HepG2 (cell line): Measurements from ENCODE around the gene ACOT8. TPM values are rescaled to one million over a fixed set of nuclear protein-coding genes. Genes with fewer than 3 reads are reported as not detected.
A peak's percentile ranks its signal among the peaks of the same experiment; 100 is the strongest.

ENCODE experiments used
- ELF4 ChIP-seq: sonication (generic); formaldehyde crosslinking; IDR thresholded peaks from 2 replicates; pipeline ENCODE4 v1.5.0; 2020; ENCODE audit warnings: missing genetic modification reagents, mild to moderate bottlenecking, moderate library complexity, borderline replicate concordance
- EP300 ChIP-seq, 3 experiments: sonication (generic) in 1 of 3; formaldehyde crosslinking in 1 of 3; IDR thresholded peaks; 2 replicates each; pipeline versions ENCODE4 v1.5.1 to v1.6.1; 2011 to 2020; ENCODE audit warnings: low read depth in 2 of 3, low read length in 2 of 3, borderline replicate concordance in 1 of 3, improper control_type of control experiment in 1 of 3, mild to moderate bottlenecking in 1 of 3, missing genetic modification reagents in 1 of 3, moderate library complexity in 1 of 3
- HNRNPLL ChIP-seq: fragments of 200-400 bp; formaldehyde crosslinking; IDR thresholded peaks from 2 replicates; pipeline ENCODE4 v1.6.1; 2017; ENCODE audit warnings: mild to moderate bottlenecking, low read depth, low read length; ENCODE audit not compliant: poor library complexity, severe bottlenecking
- NFYB ChIP-seq: sonication (generic); formaldehyde crosslinking; IDR thresholded peaks from 2 replicates; pipeline ENCODE4 v1.4.0; 2020; ENCODE audit warnings: missing genetic modification reagents
- RBFOX2 ChIP-seq: fragments of 200-400 bp; formaldehyde crosslinking; IDR thresholded peaks from 2 replicates; pipeline ENCODE4 v1.6.1; 2017; ENCODE audit warnings: low read depth, mild to moderate bottlenecking, low read length
- SOX13 ChIP-seq, 3 experiments: fragments of 450-650 bp in 1 of 3; sonication (generic) in 1 of 3; formaldehyde crosslinking in 1 of 3; IDR thresholded peaks in 2 of 3; conservative IDR thresholded peaks in 1 of 3; 2 replicates each; pipeline versions ENCODE4 v1.5.0 to v1.6.1; 2016 to 2020; ENCODE audit warnings: antibody characterized with exemption in 1 of 3, mild to moderate bottlenecking in 1 of 3, missing compliant biosample characterization in 1 of 3, missing genetic modification reagents in 1 of 3, moderate library complexity in 1 of 3
- SSRP1 ChIP-seq: IDR thresholded peaks from 2 replicates; pipeline ENCODE4 v1.6.1; 2016; ENCODE audit warnings: control low read depth
- ZNF570 ChIP-seq: sonication (generic); formaldehyde crosslinking; IDR thresholded peaks from 2 replicates; pipeline ENCODE4 v1.4.0; 2020; ENCODE audit warnings: mild to moderate bottlenecking, missing genetic modification reagents, borderline replicate concordance
- ZNF614 ChIP-seq: IDR thresholded peaks from 2 replicates; pipeline ENCODE4 v1.6.1; 2018; ENCODE audit warnings: missing biosample characterization, missing genetic modification reagents, inconsistent platforms, borderline replicate concordance
- ZNF619 ChIP-seq: sonication (generic); formaldehyde crosslinking; IDR thresholded peaks from 2 replicates; pipeline ENCODE4 v1.4.0; 2020; ENCODE audit warnings: mild to moderate bottlenecking, missing genetic modification reagents
- polyA plus RNA-seq, 8 experiments: library from polyadenylated mRNA; depleted of rRNA in 3 of 8; stranded (reverse) in 7 of 8; unstranded in 1 of 8; fragments of >200 nt; fragmentation: Illumina TruSeq in 4 of 8; extraction: Trizol in 4 of 8; gene quantifications; 2 replicates each; pipeline versions ENCODE4 v1.2.1 to v1.2.3, GENCODE V29; 2011 to 2016; ENCODE audit warnings: low read depth in 4 of 8, missing spikeins in 1 of 8, mixed read lengths in 1 of 8; ENCODE audit not compliant: insufficient read depth in 1 of 8
- total RNA-seq, 5 experiments: library from RNA; depleted of rRNA; stranded (reverse); fragments of >200 nt; fragmentation: Illumina TruSeq; extraction: Trizol; gene quantifications; 2 replicates each; pipeline ENCODE4 v1.2.3, GENCODE V29; 2016; ENCODE audit warnings: low read depth in 1 of 5
- TF ChIP-seq, protein P1 (sequence below): sonication (generic); formaldehyde crosslinking; IDR thresholded peaks from 2 replicates; pipeline ENCODE4 v1.4.0; 2020; ENCODE audit warnings: missing genetic modification reagents
- TF ChIP-seq, protein P2 (sequence below): sonication (generic); formaldehyde crosslinking; conservative IDR thresholded peaks from 2 replicates; pipeline ENCODE4 v1.8.1; 2023; ENCODE audit warnings: missing genetic modification reagents
- TF ChIP-seq, protein P3 (sequence below): sonication (generic); formaldehyde crosslinking; IDR thresholded peaks from 2 replicates; pipeline ENCODE4 v1.8.1; 2023; ENCODE audit warnings: missing genetic modification reagents, mild to moderate bottlenecking, borderline replicate concordance
- TF ChIP-seq, protein P4 (sequence below): IDR thresholded peaks from 2 replicates; pipeline ENCODE4 v1.6.1; 2016; ENCODE audit warnings: control low read depth
- TF ChIP-seq, protein P5 (sequence below): sonication (generic); formaldehyde crosslinking; IDR thresholded peaks from 2 replicates; pipeline ENCODE4 v1.8.0; 2023; ENCODE audit warnings: mild to moderate bottlenecking, missing genetic modification reagents

Gene ACOT8
- total and polyA plus RNA-seq, 2 of the 13 experiments (the other 11 are each of a cell fraction or from before 2014, with no cell fraction given) = 31.4 to 45.5 TPM

DNA sequence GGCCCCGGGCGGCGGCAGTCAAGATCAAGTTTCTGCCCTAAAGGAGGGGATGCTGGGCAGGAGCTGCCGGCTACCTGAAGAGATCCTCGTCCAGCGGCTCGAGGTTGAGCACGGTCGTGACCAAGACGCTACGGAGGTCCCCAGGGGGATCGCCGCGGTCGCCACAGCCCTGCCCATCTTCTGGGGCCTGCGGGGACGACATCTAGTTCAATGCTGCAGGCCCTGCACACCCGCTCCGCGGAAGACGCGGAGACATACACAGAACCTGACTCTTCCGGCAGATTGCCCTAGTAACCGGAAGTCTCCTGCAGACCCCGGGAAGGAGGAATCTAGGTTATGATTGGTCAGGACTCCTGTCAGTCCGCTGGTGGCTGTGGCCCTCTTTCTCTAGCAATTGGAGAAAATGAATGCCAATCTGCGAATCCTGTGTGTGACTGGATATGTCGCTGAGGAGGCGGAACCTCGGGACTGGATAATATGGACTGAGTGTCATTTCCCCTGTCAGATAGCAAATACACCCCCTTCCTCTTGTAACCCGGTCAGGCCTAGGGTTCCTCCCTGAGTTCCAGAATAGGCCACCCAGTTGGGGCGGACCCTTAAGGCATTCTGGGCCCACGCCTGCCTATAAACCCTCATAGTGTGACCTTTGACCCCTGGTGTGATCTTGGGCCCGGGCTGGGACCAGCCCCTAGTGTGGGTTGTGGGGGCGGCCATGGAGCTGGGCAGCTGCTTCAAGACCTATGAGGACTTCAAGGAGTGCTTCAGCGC is at the start of gene ACOT8, which contains the start of gene ZSWIM3 (continued):
- TF ChIP-seq, protein P1, sequence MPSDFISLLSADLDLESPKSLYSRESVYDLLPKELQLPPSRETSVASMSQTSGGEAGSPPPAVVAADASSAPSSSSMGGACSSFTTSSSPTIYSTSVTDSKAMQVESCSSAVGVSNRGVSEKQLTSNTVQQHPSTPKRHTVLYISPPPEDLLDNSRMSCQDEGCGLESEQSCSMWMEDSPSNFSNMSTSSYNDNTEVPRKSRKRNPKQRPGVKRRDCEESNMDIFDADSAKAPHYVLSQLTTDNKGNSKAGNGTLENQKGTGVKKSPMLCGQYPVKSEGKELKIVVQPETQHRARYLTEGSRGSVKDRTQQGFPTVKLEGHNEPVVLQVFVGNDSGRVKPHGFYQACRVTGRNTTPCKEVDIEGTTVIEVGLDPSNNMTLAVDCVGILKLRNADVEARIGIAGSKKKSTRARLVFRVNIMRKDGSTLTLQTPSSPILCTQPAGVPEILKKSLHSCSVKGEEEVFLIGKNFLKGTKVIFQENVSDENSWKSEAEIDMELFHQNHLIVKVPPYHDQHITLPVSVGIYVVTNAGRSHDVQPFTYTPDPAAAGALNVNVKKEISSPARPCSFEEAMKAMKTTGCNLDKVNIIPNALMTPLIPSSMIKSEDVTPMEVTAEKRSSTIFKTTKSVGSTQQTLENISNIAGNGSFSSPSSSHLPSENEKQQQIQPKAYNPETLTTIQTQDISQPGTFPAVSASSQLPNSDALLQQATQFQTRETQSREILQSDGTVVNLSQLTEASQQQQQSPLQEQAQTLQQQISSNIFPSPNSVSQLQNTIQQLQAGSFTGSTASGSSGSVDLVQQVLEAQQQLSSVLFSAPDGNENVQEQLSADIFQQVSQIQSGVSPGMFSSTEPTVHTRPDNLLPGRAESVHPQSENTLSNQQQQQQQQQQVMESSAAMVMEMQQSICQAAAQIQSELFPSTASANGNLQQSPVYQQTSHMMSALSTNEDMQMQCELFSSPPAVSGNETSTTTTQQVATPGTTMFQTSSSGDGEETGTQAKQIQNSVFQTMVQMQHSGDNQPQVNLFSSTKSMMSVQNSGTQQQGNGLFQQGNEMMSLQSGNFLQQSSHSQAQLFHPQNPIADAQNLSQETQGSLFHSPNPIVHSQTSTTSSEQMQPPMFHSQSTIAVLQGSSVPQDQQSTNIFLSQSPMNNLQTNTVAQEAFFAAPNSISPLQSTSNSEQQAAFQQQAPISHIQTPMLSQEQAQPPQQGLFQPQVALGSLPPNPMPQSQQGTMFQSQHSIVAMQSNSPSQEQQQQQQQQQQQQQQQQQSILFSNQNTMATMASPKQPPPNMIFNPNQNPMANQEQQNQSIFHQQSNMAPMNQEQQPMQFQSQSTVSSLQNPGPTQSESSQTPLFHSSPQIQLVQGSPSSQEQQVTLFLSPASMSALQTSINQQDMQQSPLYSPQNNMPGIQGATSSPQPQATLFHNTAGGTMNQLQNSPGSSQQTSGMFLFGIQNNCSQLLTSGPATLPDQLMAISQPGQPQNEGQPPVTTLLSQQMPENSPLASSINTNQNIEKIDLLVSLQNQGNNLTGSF = peak; percentile 78; the same call in 1 of the 2 replicates
- TF ChIP-seq SSRP1 (CRISPR knock-in tag) = no peak; the same call in 1 of the 2 replicates
- peak; percentile 7; the same call in 1 of the 2 replicates for TF ChIP-seq SOX13 (IDR thresholded peaks at IDR 0.05)
- no peak; a peak in 1 of 4 replicates for TF ChIP-seq SOX13 (CRISPR knock-in tag; conservative IDR thresholded peaks at IDR 0.05 in 1 of 2, IDR thresholded peaks at IDR 0.05 in 1 of 2)
- TF ChIP-seq RBFOX2 = peak; percentile 84
- peak in 1 of 2 experiments; percentile 41; a peak in 1 of 4 replicates for TF ChIP-seq EP300 (IDR thresholded peaks at IDR 0.05; ENCODE audit: low read depth in 2 of 2, low read length in 2 of 2)
- TF ChIP-seq EP300 (CRISPR knock-in tag; IDR thresholded peaks at IDR 0.05; ENCODE audit: borderline replicate concordance) = 0 out of 2 replicates have a peak, but pooled peaks have one; percentile 44
- TF ChIP-seq, protein P2, sequence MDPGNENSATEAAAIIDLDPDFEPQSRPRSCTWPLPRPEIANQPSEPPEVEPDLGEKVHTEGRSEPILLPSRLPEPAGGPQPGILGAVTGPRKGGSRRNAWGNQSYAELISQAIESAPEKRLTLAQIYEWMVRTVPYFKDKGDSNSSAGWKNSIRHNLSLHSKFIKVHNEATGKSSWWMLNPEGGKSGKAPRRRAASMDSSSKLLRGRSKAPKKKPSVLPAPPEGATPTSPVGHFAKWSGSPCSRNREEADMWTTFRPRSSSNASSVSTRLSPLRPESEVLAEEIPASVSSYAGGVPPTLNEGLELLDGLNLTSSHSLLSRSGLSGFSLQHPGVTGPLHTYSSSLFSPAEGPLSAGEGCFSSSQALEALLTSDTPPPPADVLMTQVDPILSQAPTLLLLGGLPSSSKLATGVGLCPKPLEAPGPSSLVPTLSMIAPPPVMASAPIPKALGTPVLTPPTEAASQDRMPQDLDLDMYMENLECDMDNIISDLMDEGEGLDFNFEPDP = no peak
- TF ChIP-seq NFYB (CRISPR knock-in tag) = peak; percentile 100
- peak; percentile 92 for TF ChIP-seq ZNF614
- TF ChIP-seq ELF4 (CRISPR knock-in tag) = peak; percentile 99
- peak; percentile 75 for TF ChIP-seq HNRNPLL
- TF ChIP-seq, protein P3, sequence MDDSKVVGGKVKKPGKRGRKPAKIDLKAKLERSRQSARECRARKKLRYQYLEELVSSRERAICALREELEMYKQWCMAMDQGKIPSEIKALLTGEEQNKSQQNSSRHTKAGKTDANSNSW (CRISPR knock-in tag) = no peak; the same call in 1 of the 2 replicates
- TF ChIP-seq ZNF570 (CRISPR knock-in tag) = no peak
- TF ChIP-seq, protein P4, sequence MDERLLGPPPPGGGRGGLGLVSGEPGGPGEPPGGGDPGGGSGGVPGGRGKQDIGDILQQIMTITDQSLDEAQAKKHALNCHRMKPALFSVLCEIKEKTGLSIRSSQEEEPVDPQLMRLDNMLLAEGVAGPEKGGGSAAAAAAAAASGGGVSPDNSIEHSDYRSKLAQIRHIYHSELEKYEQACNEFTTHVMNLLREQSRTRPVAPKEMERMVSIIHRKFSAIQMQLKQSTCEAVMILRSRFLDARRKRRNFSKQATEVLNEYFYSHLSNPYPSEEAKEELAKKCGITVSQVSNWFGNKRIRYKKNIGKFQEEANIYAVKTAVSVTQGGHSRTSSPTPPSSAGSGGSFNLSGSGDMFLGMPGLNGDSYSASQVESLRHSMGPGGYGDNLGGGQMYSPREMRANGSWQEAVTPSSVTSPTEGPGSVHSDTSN = peak; percentile 100
- TF ChIP-seq ZNF619 (CRISPR knock-in tag) = peak; percentile 93
- TF ChIP-seq, protein P5, sequence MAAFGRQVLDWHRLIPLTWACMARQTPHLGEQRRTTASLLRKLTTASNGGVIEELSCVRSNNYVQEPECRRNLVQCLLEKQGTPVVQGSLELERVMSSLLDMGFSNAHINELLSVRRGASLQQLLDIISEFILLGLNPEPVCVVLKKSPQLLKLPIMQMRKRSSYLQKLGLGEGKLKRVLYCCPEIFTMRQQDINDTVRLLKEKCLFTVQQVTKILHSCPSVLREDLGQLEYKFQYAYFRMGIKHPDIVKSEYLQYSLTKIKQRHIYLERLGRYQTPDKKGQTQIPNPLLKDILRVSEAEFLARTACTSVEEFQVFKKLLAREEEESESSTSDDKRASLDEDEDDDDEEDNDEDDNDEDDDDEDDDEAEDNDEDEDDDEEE = 0 out of 2 replicates have a peak, but pooled peaks have one; percentile 58
